ENCODE data around the gene ATG13.
"Not testable (repeated sequence)": the region's sequence is repeated elsewhere in the genome, so short reads cannot be mapped to it uniquely, and the experiment has no call there.

Gene ATG13

GRCh38 chr11:46701078-46701654 lies 83.8 kb downstream of the ATG13 start:
- Histone ChIP-seq H3K27ac (ENCODE audit: low read depth, low read length, poor library complexity, severe bottlenecking) (no peak overlapping the region), H3K9me2 (ENCODE audit: low read depth, low read length) (no peaks in the 10 kb centered on the region), H3K4me3 (ENCODE audit: low read depth, low read length, poor library complexity, severe bottlenecking) (peak overlapping the region; percentile 90), H4K20me1 (ENCODE audit: insufficient read depth, low read length) (no peaks in the 10 kb centered on the region), H3K27me3 (ENCODE audit: insufficient read depth, low read length) (no peaks in the 10 kb centered on the region), H3K36me3 (ENCODE audit: insufficient read depth, low read length) (peaks cover 40% of the 10 kb centered on the region), H3K4me2 (ENCODE audit: low read length) (peak overlapping the region; percentile 66), H3K4me1 (ENCODE audit: insufficient read depth, low read length, severe bottlenecking) (peaks cover 24% of the 10 kb centered on the region), H3K9ac (ENCODE audit: low read length) (peak overlapping the region; percentile 92), H3F3A (ENCODE audit: insufficient read depth, low read length) (no peaks in the 10 kb centered on the region), H3K9me3 (ENCODE audit: low read length) (no peaks in the 10 kb centered on the region), H2AFZ (ENCODE audit: low read length) (no peak overlapping the region), H3K79me2 (ENCODE audit: insufficient read depth, low read length) (peaks cover 10% of the 10 kb centered on the region)
- TF ChIP-seq CTCF (IDR thresholded peaks at IDR 0.05; ENCODE audit: low read length) (no peak), EZH2 (IDR thresholded peaks at IDR 0.05; ENCODE audit: borderline replicate concordance, low read length) (no peak)

- Histone ChIP-seq H3K27me3 (ENCODE audit: insufficient read depth, low read length) (no peaks in the 10 kb centered on the region), H3K9ac (ENCODE audit: low read length) (no peak overlapping the region), H3K4me2 (ENCODE audit: low read length) (no peak overlapping the region), H4K20me1 (ENCODE audit: insufficient read depth, low read length) (no peaks in the 10 kb centered on the region), H2AFZ (ENCODE audit: low read length) (no peak overlapping the region), H3K9me2 (ENCODE audit: low read depth, low read length) (no peaks in the 10 kb centered on the region), H3F3A (ENCODE audit: insufficient read depth, low read length) (no peaks in the 10 kb centered on the region), H3K27ac (ENCODE audit: low read depth, low read length, poor library complexity, severe bottlenecking) (no peak overlapping the region), H3K9me3 (ENCODE audit: low read length) (no peaks in the 10 kb centered on the region), H3K36me3 (ENCODE audit: insufficient read depth, low read length) (peaks cover 42% of the 10 kb centered on the region), H3K79me2 (ENCODE audit: insufficient read depth, low read length) (peaks cover 10% of the 10 kb centered on the region), H3K4me1 (ENCODE audit: insufficient read depth, low read length, severe bottlenecking) (peaks cover 13% of the 10 kb centered on the region), H3K4me3 (ENCODE audit: low read depth, low read length, poor library complexity, severe bottlenecking) (no peak overlapping the region)
- TF ChIP-seq CTCF (IDR thresholded peaks at IDR 0.05; ENCODE audit: low read length) (no peak), EZH2 (IDR thresholded peaks at IDR 0.05; ENCODE audit: borderline replicate concordance, low read length) (no peak)
Observed at GRCh38 chr11:46705070-46705688, 87.8 kb downstream of the ATG13 start.

- Histone ChIP-seq H3K4me2 (ENCODE audit: low read length) (no peak overlapping the region), H4K20me1 (ENCODE audit: insufficient read depth, low read length) (no peaks in the 10 kb centered on the region)
Observed at GRCh38 chr11:46706886-46707285, 89.5 kb downstream of the ATG13 start.

GRCh38 chr11:46709351-46709750 lies 92.0 kb downstream of the ATG13 start:
- H3K4me3 ChIP-seq (ENCODE audit: low read depth, low read length, poor library complexity, severe bottlenecking); H3K4me1 ChIP-seq (ENCODE audit: insufficient read depth, low read length, severe bottlenecking); H2AFZ ChIP-seq (ENCODE audit: low read length); H3K79me2 ChIP-seq (ENCODE audit: insufficient read depth, low read length); H4K20me1 ChIP-seq (ENCODE audit: insufficient read depth, low read length); H3K9me2 ChIP-seq (ENCODE audit: low read depth, low read length); H3K9ac ChIP-seq (ENCODE audit: low read length); H3F3A ChIP-seq (ENCODE audit: insufficient read depth, low read length); H3K27me3 ChIP-seq (ENCODE audit: insufficient read depth, low read length); H3K27ac ChIP-seq (ENCODE audit: low read depth, low read length, poor library complexity, severe bottlenecking); H3K4me2 ChIP-seq (ENCODE audit: low read length); H3K9me3 ChIP-seq (ENCODE audit: low read length): not testable (repeated sequence)
- peaks cover 22% of the 10 kb centered on the region for H3K36me3 ChIP-seq (ENCODE audit: insufficient read depth, low read length)

More at GRCh38 chr11:46706886-46707285, 89.5 kb downstream of the ATG13 start:
- Histone ChIP-seq H3K27me3 (ENCODE audit: insufficient read depth, low read length) (no peaks in the 10 kb centered on the region), H3K4me3 (ENCODE audit: low read depth, low read length, poor library complexity, severe bottlenecking) (no peak overlapping the region), H3K4me1 (ENCODE audit: insufficient read depth, low read length, severe bottlenecking) (peaks cover 6% of the 10 kb centered on the region), H3K9me2 (ENCODE audit: low read depth, low read length) (no peaks in the 10 kb centered on the region), H3K36me3 (ENCODE audit: insufficient read depth, low read length) (peaks cover 42% of the 10 kb centered on the region), H3F3A (ENCODE audit: insufficient read depth, low read length) (no peaks in the 10 kb centered on the region), H3K79me2 (ENCODE audit: insufficient read depth, low read length) (0 out of 2 replicates have a peak, but pooled peaks cover under 1% of the 10 kb centered on the region), H3K27ac (ENCODE audit: low read depth, low read length, poor library complexity, severe bottlenecking) (no peak overlapping the region), H3K9me3 (ENCODE audit: low read length) (no peaks in the 10 kb centered on the region), H2AFZ (ENCODE audit: low read length) (no peak overlapping the region), H3K9ac (ENCODE audit: low read length) (no peak overlapping the region)
- TF ChIP-seq CTCF (IDR thresholded peaks at IDR 0.05; ENCODE audit: low read length), result no peak
- TF ChIP-seq EZH2 (IDR thresholded peaks at IDR 0.05; ENCODE audit: borderline replicate concordance, low read length), result no peak

Measured in OCI-LY1 (cell line).